ENCODE measurements around the gene NR1H2. TPM values are rescaled to one million over a fixed set of nuclear protein-coding genes. Genes with fewer than 3 reads are reported as not detected.

Gene NR1H2
- total RNA-seq, 2 experiments from 2014 or later, result 56.4 to 64.1 TPM

GRCh38 chr19:50365434-50366306 lies 10.6 kb upstream of the NR1H2 start, which contains the start of gene NAPSA:
Gene NAPSA (minus strand): TSS chr19:50365639. CDS start chr19:50365621, 18 bp downstream.
- Mint-ChIP-seq H3K27me3 (ENCODE audit: low read depth) (no peaks in the 10 kb centered on the region), H3K36me3 (ENCODE audit: low read depth) (peaks cover 6% of the 10 kb centered on the region), H3K4me1 (ENCODE audit: low read depth) (peaks cover 63% of the 10 kb centered on the region), H3K9me3 (ENCODE audit: insufficient read depth) (no peaks in the 10 kb centered on the region), H3K27ac (peak within 1 kb of the TSS; percentile 80), H3K4me3 (peak within 1 kb of the TSS; percentile 52)
- no peak for ATAC-seq
- ChIA-PET CTCF (interaction anchor here (0.9 to 1.5 kb wide), 3 partner anchors 8 to 95 kb away, joined by 4 to 10 read pairs (median 4); partner anchors contain the start of gene NR1H2), POLR2A (interaction anchor here (0.6 kb wide), 1 partner anchor 358 kb away, joined by 3 read pairs; no protein-coding TSS in a partner anchor)
- DNase-seq, result no peak

GRCh38 chr19:50368649-50369570 lies 7.3 kb upstream of the NR1H2 start:
- POLR2A ChIA-PET, result interaction anchor here (1.0 to 1.4 kb wide), 2 partner anchors 15 to 46 kb away, joined by 3 to 4 read pairs; partner anchors contain the start of gene POLD1
- Mint-ChIP-seq H3K9me3 (ENCODE audit: insufficient read depth) (no peaks in the 10 kb centered on the region), H3K4me1 (ENCODE audit: low read depth) (peaks cover 36% of the 10 kb centered on the region), H3K36me3 (ENCODE audit: low read depth) (no peaks in the 10 kb centered on the region), H3K27ac (peak overlapping the region; percentile 85), H3K27me3 (ENCODE audit: low read depth) (no peaks in the 10 kb centered on the region), H3K4me3 (peak overlapping the region; percentile 83)
- ATAC-seq (peak; percentile 72), DNase-seq (peak; percentile 83)
- CTCF ChIA-PET, result interaction anchor here (0.9 to 3.1 kb wide), 13 partner anchors 9 to 553 kb away, joined by 3 to 35 read pairs (median 4); partner anchors contain the start of gene POLD1

- no peaks in the 10 kb centered on the region for H3K27me3 Mint-ChIP-seq (ENCODE audit: low read depth)
- ChIA-PET CTCF (interaction anchor here (1.8 kb wide), 1 partner anchor 14 kb away, joined by 9 read pairs; no protein-coding TSS in a partner anchor), POLR2A (no interaction called here)
- H3K9me3 Mint-ChIP-seq (ENCODE audit: insufficient read depth), result no peaks in the 10 kb centered on the region
- H3K27ac Mint-ChIP-seq, result no peak overlapping the region
- ATAC-seq, result no peak
- H3K4me1 Mint-ChIP-seq (ENCODE audit: low read depth), result peaks cover 31% of the 10 kb centered on the region
- no peak overlapping the region for H3K4me3 Mint-ChIP-seq
- DNase-seq, result no peak
- peaks cover 3% of the 10 kb centered on the region for H3K36me3 Mint-ChIP-seq (ENCODE audit: low read depth)
These were observed 4.3 kb upstream of the NR1H2 start for GRCh38 chr19:50371914-50372475.

GRCh38 chr19:50377051-50377461 lies 799 bp downstream of the NR1H2 start:
- Mint-ChIP-seq H3K4me3 (peak overlapping the region; percentile 86), H3K27me3 (ENCODE audit: low read depth) (no peaks in the 10 kb centered on the region), H3K27ac (peak overlapping the region; percentile 86), H3K9me3 (ENCODE audit: insufficient read depth) (no peaks in the 10 kb centered on the region), H3K36me3 (ENCODE audit: low read depth) (peaks cover 33% of the 10 kb centered on the region), H3K4me1 (ENCODE audit: low read depth) (peaks cover 23% of the 10 kb centered on the region)
- ChIA-PET CTCF (no interaction called here), POLR2A (no interaction called here)
- ATAC-seq (peak; percentile 41), DNase-seq (peak; percentile 65)

- CTCF ChIA-PET, result no interaction called here
- POLR2A ChIA-PET, result no interaction called here
- peak overlapping the region; percentile 86 for H3K27ac Mint-ChIP-seq
- ATAC-seq (no peak), DNase-seq (no peak)
- no peaks in the 10 kb centered on the region for H3K9me3 Mint-ChIP-seq (ENCODE audit: insufficient read depth)
- peaks cover 23% of the 10 kb centered on the region for H3K4me1 Mint-ChIP-seq (ENCODE audit: low read depth)
- no peaks in the 10 kb centered on the region for H3K27me3 Mint-ChIP-seq (ENCODE audit: low read depth)
- H3K36me3 Mint-ChIP-seq (ENCODE audit: low read depth), result peaks cover 33% of the 10 kb centered on the region
- H3K4me3 Mint-ChIP-seq, result peak overlapping the region; percentile 8
These were observed 1.3 kb downstream of the NR1H2 start for GRCh38 chr19:50377517-50377916.

- Mint-ChIP-seq H3K9me3 (ENCODE audit: insufficient read depth) (no peaks in the 10 kb centered on the region), H3K27me3 (ENCODE audit: low read depth) (no peaks in the 10 kb centered on the region), H3K4me1 (ENCODE audit: low read depth) (peaks cover 27% of the 10 kb centered on the region), H3K27ac (peak overlapping the region; percentile 29), H3K4me3 (no peak overlapping the region), H3K36me3 (ENCODE audit: low read depth) (peaks cover 34% of the 10 kb centered on the region)
- ChIA-PET POLR2A (no interaction called here), CTCF (no interaction called here)
- DNase-seq, result no peak
- ATAC-seq, result no peak
These were observed 2.1 kb downstream of the NR1H2 start for GRCh38 chr19:50378169-50378862.

- DNase-seq, result no peak
- ATAC-seq, result no peak
- peaks cover 32% of the 10 kb centered on the region for H3K4me1 Mint-ChIP-seq (ENCODE audit: low read depth)
- no peak overlapping the region for H3K27ac Mint-ChIP-seq
- H3K9me3 Mint-ChIP-seq (ENCODE audit: insufficient read depth), result no peaks in the 10 kb centered on the region
- CTCF ChIA-PET, result no interaction called here
- no peaks in the 10 kb centered on the region for H3K27me3 Mint-ChIP-seq (ENCODE audit: low read depth)
- POLR2A ChIA-PET, result no interaction called here
- peaks cover 36% of the 10 kb centered on the region for H3K36me3 Mint-ChIP-seq (ENCODE audit: low read depth)
- H3K4me3 Mint-ChIP-seq, result no peak overlapping the region
These were observed 2.6 kb downstream of the NR1H2 start for GRCh38 chr19:50378863-50379236.

- no peak overlapping the region for H3K4me3 Mint-ChIP-seq
- peak overlapping the region; percentile 43 for H3K27ac Mint-ChIP-seq
- no peak for DNase-seq
- H3K36me3 Mint-ChIP-seq (ENCODE audit: low read depth), result peaks cover 39% of the 10 kb centered on the region
- no peaks in the 10 kb centered on the region for H3K27me3 Mint-ChIP-seq (ENCODE audit: low read depth)
- H3K4me1 Mint-ChIP-seq (ENCODE audit: low read depth), result peaks cover 31% of the 10 kb centered on the region
- no peaks in the 10 kb centered on the region for H3K9me3 Mint-ChIP-seq (ENCODE audit: insufficient read depth)
- no peak for ATAC-seq
- ChIA-PET POLR2A (no interaction called here), CTCF (no interaction called here)
These were observed 3.3 kb downstream of the NR1H2 start for GRCh38 chr19:50379602-50380001.

- Mint-ChIP-seq H3K27me3 (ENCODE audit: low read depth) (no peaks in the 10 kb centered on the region), H3K36me3 (ENCODE audit: low read depth) (peaks cover 45% of the 10 kb centered on the region), H3K27ac (no peak overlapping the region), H3K4me3 (no peak overlapping the region), H3K9me3 (ENCODE audit: insufficient read depth) (no peaks in the 10 kb centered on the region), H3K4me1 (ENCODE audit: low read depth) (peaks cover 35% of the 10 kb centered on the region)
- ChIA-PET CTCF (no interaction called here), POLR2A (interaction anchor here (0.6 kb wide), 1 partner anchor 503 kb away, joined by 3 read pairs; the partner anchor contains the start of genes AKT1S1 and TBC1D17)
- DNase-seq (no peak), ATAC-seq (no peak)
These were observed 3.9 kb downstream of the NR1H2 start for GRCh38 chr19:50380137-50380536.

GRCh38 chr19:50380751-50381151 lies 4.5 kb downstream of the NR1H2 start:
- ATAC-seq (no peak), DNase-seq (no peak)
- Mint-ChIP-seq H3K4me3 (no peak overlapping the region), H3K27ac (no peak overlapping the region), H3K9me3 (ENCODE audit: insufficient read depth) (no peaks in the 10 kb centered on the region), H3K4me1 (ENCODE audit: low read depth) (peaks cover 35% of the 10 kb centered on the region), H3K27me3 (ENCODE audit: low read depth) (no peaks in the 10 kb centered on the region), H3K36me3 (ENCODE audit: low read depth) (peaks cover 46% of the 10 kb centered on the region)
- CTCF ChIA-PET, result no interaction called here
- POLR2A ChIA-PET, result interaction anchor here (0.6 kb wide), 1 partner anchor 504 kb away, joined by 3 read pairs; the partner anchor contains the start of genes AKT1S1 and TBC1D17
